Astrocyte (in vitro differentiated cells and primary cell): ENCODE measurements around the gene PCNX4. TPM values are rescaled to one million over a fixed set of nuclear protein-coding genes. Genes with fewer than 3 reads are reported as not detected.

Experiments
- DNase-seq: peaks from one replicate; pipeline ENCODE4 v3.0.0-alpha.2; 2010; ENCODE audit warnings: low read depth
- FAIRE-seq: peaks from 2 replicates; lab custom pipeline; 2011; peaks lifted over from hg19 to GRCh38; lab: Jason Lieb, UNC
- H2AFZ ChIP-seq: 2 replicates; pipeline ENCODE4 v1.6.0; 2012; ENCODE audit warnings: low read depth, low read length, inconsistent platforms
- H3K27ac ChIP-seq: 2 replicates; pipeline ENCODE4 v1.5.1; 2011; ENCODE audit warnings: low read depth, low read length, inconsistent platforms
- H3K27me3 ChIP-seq: 2 replicates; pipeline ENCODE4 v1.6.0; 2011; ENCODE audit warnings: low read length, inconsistent platforms; ENCODE audit not compliant: insufficient read depth
- H3K36me3 ChIP-seq: 2 replicates; pipeline ENCODE4 v1.5.1; 2011; ENCODE audit warnings: low read length, inconsistent platforms; ENCODE audit not compliant: insufficient read depth
- H3K4me1 ChIP-seq: 2 replicates; pipeline ENCODE4 v1.5.1; 2011; ENCODE audit warnings: low read length, inconsistent platforms; ENCODE audit not compliant: insufficient read depth
- H3K4me2 ChIP-seq: 2 replicates; pipeline ENCODE4 v1.6.0; 2012; ENCODE audit warnings: low read length, inconsistent platforms
- H3K4me3 ChIP-seq: 2 replicates; pipeline ENCODE4 v1.5.1; 2011; ENCODE audit warnings: low read depth, mild to moderate bottlenecking, low read length, inconsistent platforms; ENCODE audit not compliant: insufficient read depth
- H3K79me2 ChIP-seq: 2 replicates; pipeline ENCODE4 v1.6.0; 2012; ENCODE audit warnings: mild to moderate bottlenecking, low read length, inconsistent platforms; ENCODE audit not compliant: insufficient read depth
- H3K9ac ChIP-seq: 2 replicates; pipeline ENCODE4 v1.6.0; 2012; ENCODE audit warnings: mild to moderate bottlenecking, low read length, inconsistent platforms
- H3K9me3 ChIP-seq: 2 replicates; pipeline ENCODE4 v1.5.1; 2012; ENCODE audit warnings: low read depth, mild to moderate bottlenecking, low read length, inconsistent platforms; ENCODE audit not compliant: insufficient read depth
- H4K20me1 ChIP-seq: 2 replicates; pipeline ENCODE4 v1.6.0; 2012; ENCODE audit warnings: low read length, inconsistent platforms; ENCODE audit not compliant: insufficient read depth
- H3K27ac Mint-ChIP-seq: one replicate; pipeline ENCODE4 v1.8.0; 2021; ENCODE audit warnings: mild to moderate bottlenecking, mixed read lengths; ENCODE audit not compliant: unreplicated experiment
- H3K27me3 Mint-ChIP-seq: one replicate; pipeline ENCODE4 v1.8.0; 2021; ENCODE audit warnings: low read depth, mixed read lengths; ENCODE audit not compliant: unreplicated experiment
- H3K36me3 Mint-ChIP-seq: one replicate; pipeline ENCODE4 v1.8.0; 2021; ENCODE audit warnings: low read depth, mixed read lengths; ENCODE audit not compliant: unreplicated experiment
- H3K4me1 Mint-ChIP-seq: one replicate; pipeline ENCODE4 v1.8.0; 2021; ENCODE audit warnings: low read depth, mixed read lengths; ENCODE audit not compliant: unreplicated experiment
- H3K4me3 Mint-ChIP-seq: one replicate; pipeline ENCODE4 v1.8.0; 2021; ENCODE audit warnings: mild to moderate bottlenecking, moderate library complexity, mixed read lengths; ENCODE audit not compliant: unreplicated experiment
- H3K9me3 Mint-ChIP-seq: one replicate; pipeline ENCODE4 v1.8.0; 2021; ENCODE audit warnings: mild to moderate bottlenecking, mixed read lengths; ENCODE audit not compliant: unreplicated experiment
- EZH2 ChIP-seq: IDR thresholded peaks from 2 replicates; pipeline ENCODE4 v1.6.1; 2012; ENCODE audit warnings: mild to moderate bottlenecking, low read length, inconsistent platforms; ENCODE audit not compliant: insufficient read depth
- total RNA-seq: library from RNA; stranded (reverse); gene quantifications from 2 replicates; pipeline ENCODE4 v1.2.1, GENCODE V29; 2021
- TF ChIP-seq, protein P1 (sequence below): IDR thresholded peaks from 2 replicates; pipeline ENCODE4 v1.5.1; 2011; ENCODE audit warnings: low read depth, mild to moderate bottlenecking, inconsistent platforms, low read length, moderate library complexity; ENCODE audit not compliant: insufficient read depth

The PCNX4 gene
- total RNA-seq, 1 donor from 2014 or later, result 71.3 TPM

DNA sequence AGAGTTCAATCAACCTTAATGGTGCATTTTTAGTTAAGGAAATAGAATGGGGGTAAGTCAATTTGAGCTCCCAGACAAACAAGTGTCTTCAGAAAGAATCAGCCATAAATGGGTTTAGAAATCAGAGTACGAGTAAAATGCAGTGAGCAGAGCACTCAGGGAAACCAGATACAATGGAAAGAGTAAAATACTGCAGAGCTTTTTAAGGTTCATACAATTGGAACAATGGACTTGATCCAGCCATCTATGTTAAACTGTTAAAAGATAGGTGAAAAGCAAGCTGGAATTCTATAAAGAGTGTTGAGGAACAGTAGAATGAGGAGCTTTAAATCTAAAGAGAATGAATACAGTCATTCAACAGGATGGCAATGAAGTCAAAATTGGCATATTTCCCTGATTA lies 23.8 kb upstream of the PCNX4 start:
- DNase-seq (no peak), FAIRE-seq (no peak)
- no peak overlapping the region for H3K27ac ChIP-seq
- Mint-ChIP-seq H3K9me3 (no peaks in the 10 kb centered on the region), H3K4me3 (no peak overlapping the region), H3K4me1 (no peaks in the 10 kb centered on the region), H3K27ac (no peak overlapping the region), H3K27me3 (no peaks in the 10 kb centered on the region), H3K36me3 (no peaks in the 10 kb centered on the region)
- H3K4me3 ChIP-seq, result no peak overlapping the region
- no peaks in the 10 kb centered on the region for H3K36me3 ChIP-seq
- H3K79me2 ChIP-seq, result no peaks in the 10 kb centered on the region
- H2AFZ ChIP-seq, result no peak overlapping the region
- TF ChIP-seq, protein P1, sequence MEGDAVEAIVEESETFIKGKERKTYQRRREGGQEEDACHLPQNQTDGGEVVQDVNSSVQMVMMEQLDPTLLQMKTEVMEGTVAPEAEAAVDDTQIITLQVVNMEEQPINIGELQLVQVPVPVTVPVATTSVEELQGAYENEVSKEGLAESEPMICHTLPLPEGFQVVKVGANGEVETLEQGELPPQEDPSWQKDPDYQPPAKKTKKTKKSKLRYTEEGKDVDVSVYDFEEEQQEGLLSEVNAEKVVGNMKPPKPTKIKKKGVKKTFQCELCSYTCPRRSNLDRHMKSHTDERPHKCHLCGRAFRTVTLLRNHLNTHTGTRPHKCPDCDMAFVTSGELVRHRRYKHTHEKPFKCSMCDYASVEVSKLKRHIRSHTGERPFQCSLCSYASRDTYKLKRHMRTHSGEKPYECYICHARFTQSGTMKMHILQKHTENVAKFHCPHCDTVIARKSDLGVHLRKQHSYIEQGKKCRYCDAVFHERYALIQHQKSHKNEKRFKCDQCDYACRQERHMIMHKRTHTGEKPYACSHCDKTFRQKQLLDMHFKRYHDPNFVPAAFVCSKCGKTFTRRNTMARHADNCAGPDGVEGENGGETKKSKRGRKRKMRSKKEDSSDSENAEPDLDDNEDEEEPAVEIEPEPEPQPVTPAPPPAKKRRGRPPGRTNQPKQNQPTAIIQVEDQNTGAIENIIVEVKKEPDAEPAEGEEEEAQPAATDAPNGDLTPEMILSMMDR, result no peak
- no peak for TF ChIP-seq EZH2
- no peaks in the 10 kb centered on the region for H3K27me3 ChIP-seq
- no peaks in the 10 kb centered on the region for H3K4me1 ChIP-seq
- H3K4me2 ChIP-seq, result no peak overlapping the region
- H4K20me1 ChIP-seq, result no peaks in the 10 kb centered on the region
- no peaks in the 10 kb centered on the region for H3K9me3 ChIP-seq
- H3K9ac ChIP-seq, result no peak overlapping the region

DNA sequence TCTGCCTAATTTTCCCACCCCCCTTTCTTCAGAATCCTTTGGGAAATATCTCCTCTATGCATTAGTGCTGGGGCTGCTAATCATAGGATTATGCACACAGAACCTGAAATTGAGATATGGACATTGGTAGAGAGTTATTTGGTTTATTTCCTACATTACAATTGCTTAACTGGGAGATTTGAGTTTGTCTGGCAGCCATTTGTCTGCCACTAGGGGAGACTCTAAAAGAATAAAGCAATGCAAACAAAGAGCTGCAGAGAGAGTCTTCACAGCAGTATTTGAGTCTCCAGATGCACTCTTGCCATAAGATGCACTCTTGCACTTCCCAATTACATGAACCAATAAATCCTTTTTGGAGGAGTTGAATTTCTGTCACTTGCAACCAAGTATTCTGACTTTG lies 12.0 kb upstream of the PCNX4 start:
- Mint-ChIP-seq H3K9me3 (peaks cover 16% of the 10 kb centered on the region), H3K4me3 (no peak overlapping the region), H3K27me3 (no peaks in the 10 kb centered on the region), H3K27ac (no peak overlapping the region), H3K4me1 (no peaks in the 10 kb centered on the region), H3K36me3 (peaks cover 3% of the 10 kb centered on the region)
- H3K4me1 ChIP-seq, result no peaks in the 10 kb centered on the region
- H3K79me2 ChIP-seq, result no peaks in the 10 kb centered on the region
- H3K27me3 ChIP-seq, result no peaks in the 10 kb centered on the region
- no peak for FAIRE-seq
- no peak overlapping the region for H3K27ac ChIP-seq
- DNase-seq, result no peak
- no peaks in the 10 kb centered on the region for H3K9me3 ChIP-seq
- no peak for TF ChIP-seq EZH2
- TF ChIP-seq, protein P1, result peak; percentile 8
- no peak overlapping the region for H3K9ac ChIP-seq
- H4K20me1 ChIP-seq, result no peaks in the 10 kb centered on the region
- H3K36me3 ChIP-seq, result no peaks in the 10 kb centered on the region
- H3K4me2 ChIP-seq, result no peak overlapping the region
- no peak overlapping the region for H2AFZ ChIP-seq
- H3K4me3 ChIP-seq, result no peak overlapping the region

DNA sequence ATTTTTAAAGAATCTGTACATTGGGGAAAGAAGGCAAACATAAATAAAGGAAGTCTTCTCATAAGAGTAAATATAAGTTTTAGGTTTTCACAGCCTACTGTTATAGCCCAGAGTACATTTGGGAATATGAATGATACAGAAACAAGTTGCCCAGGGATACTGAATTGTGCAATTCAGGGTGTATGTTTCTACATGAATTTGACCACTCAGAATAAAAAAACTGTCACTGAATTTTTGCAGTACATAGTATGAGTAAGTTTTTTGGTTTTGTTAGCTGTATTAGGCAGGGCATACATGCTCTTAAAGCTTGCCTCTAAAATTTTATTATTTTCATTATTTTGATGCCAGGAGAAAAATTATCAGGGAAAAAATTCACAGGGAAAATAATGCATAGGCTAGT lies 6.6 kb upstream of the PCNX4 start:
- Histone ChIP-seq H3K79me2 (no peaks in the 10 kb centered on the region), H3K9me3 (no peaks in the 10 kb centered on the region), H3K4me3 (no peak overlapping the region), H2AFZ (no peak overlapping the region), H3K4me1 (no peaks in the 10 kb centered on the region), H4K20me1 (no peaks in the 10 kb centered on the region), H3K4me2 (no peak overlapping the region), H3K36me3 (no peaks in the 10 kb centered on the region), H3K9ac (no peak overlapping the region), H3K27ac (no peak overlapping the region), H3K27me3 (no peaks in the 10 kb centered on the region)
- no peaks in the 10 kb centered on the region for H3K9me3 Mint-ChIP-seq
- FAIRE-seq, result no peak
- H3K4me1 Mint-ChIP-seq, result no peaks in the 10 kb centered on the region
- H3K4me3 Mint-ChIP-seq, result no peak overlapping the region
- TF ChIP-seq, protein P1, result no peak
- no peak for TF ChIP-seq EZH2
- no peak for DNase-seq
- H3K27ac Mint-ChIP-seq, result no peak overlapping the region
- H3K27me3 Mint-ChIP-seq, result no peaks in the 10 kb centered on the region
- no peaks in the 10 kb centered on the region for H3K36me3 Mint-ChIP-seq
